HG03066 (cell line): Measurements from ENCODE around the gene BCOR.

Experiments used
- ATAC-seq: cut with Tn5 transposase; IDR thresholded peaks from one replicate; pipeline ENCODE4 v1.9.1; 2021; ENCODE audit warnings: low read depth; ENCODE audit not compliant: unreplicated experiment

Gene BCOR

GRCh38 chrX:40099055-40099958 lies 1.5 kb upstream of the BCOR start:
- peak; percentile 35 for ATAC-seq

GRCh38 chrX:40098264-40099054 lies 701 bp upstream of the BCOR start:
- ATAC-seq = no peak

GRCh38 chrX:40097141-40097503 lies 636 bp downstream of the BCOR start:
- ATAC-seq = no peak

GRCh38 chrX:40096395-40097091 lies 1.2 kb downstream of the BCOR start:
- ATAC-seq = no peak

GRCh38 chrX:40095583-40096394 lies 2.0 kb downstream of the BCOR start:
- no peak for ATAC-seq

GRCh38 chrX:40094900-40095582 lies 2.7 kb downstream of the BCOR start:
- ATAC-seq = no peak

- no peak for ATAC-seq
These were observed 3.5 kb downstream of the BCOR start for GRCh38 chrX:40094041-40094899.

GRCh38 chrX:40093586-40093985 lies 4.2 kb downstream of the BCOR start:
- no peak for ATAC-seq

- ATAC-seq = no peak
These were observed 4.8 kb downstream of the BCOR start for GRCh38 chrX:40092808-40093435.

GRCh38 chrX:40091691-40092421 lies 5.9 kb downstream of the BCOR start:
- no peak for ATAC-seq

- ATAC-seq = no peak
These were observed 6.8 kb downstream of the BCOR start for GRCh38 chrX:40090961-40091360.

- ATAC-seq = no peak
These were observed 7.5 kb downstream of the BCOR start for GRCh38 chrX:40090050-40090804.

- ATAC-seq = no peak
These were observed 8.8 kb downstream of the BCOR start for GRCh38 chrX:40088803-40089540.

GRCh38 chrX:40088299-40088625 lies 9.5 kb downstream of the BCOR start:
- ATAC-seq = no peak

GRCh38 chrX:40087425-40088298 lies 10.1 kb downstream of the BCOR start:
- no peak for ATAC-seq
